Measurements from ENCODE around the gene SLC2A1. TPM values are rescaled to one million over a fixed set of nuclear protein-coding genes. Genes with fewer than 3 reads are reported as not detected.

Gene SLC2A1
- total and polyA plus RNA-seq, 2 of the 13 experiments (the other 11 are each of a cell fraction or from before 2014, with no cell fraction given): 125 to 423 TPM

- BruUV-seq (replicated peaks): no TSS peak
- Histone ChIP-seq H2AFZ (ENCODE audit: low read length) (no peak overlapping the region), H4K20me1 (ENCODE audit: insufficient read depth, low read length) (no peaks in the 10 kb centered on the region), H3K9ac (ENCODE audit: insufficient read depth, low read depth, low read length) (no peak overlapping the region), H3K4me2 (ENCODE audit: low read depth, low read length) (no peak overlapping the region), H3K27ac (ENCODE audit: extremely low read length, insufficient read depth, low read length) (no peak overlapping the region), H3K36me3 (replicated peaks in 1 of 2; ENCODE audit: control insufficient read depth in 1 of 2, insufficient read depth in 2 of 2, low read length in 2 of 2) (no peaks in the 10 kb centered on the region), H3K4me3 (replicated peaks in 1 of 3; ENCODE audit: insufficient read depth in 1 of 3, low read depth in 2 of 3, low read length in 3 of 3) (no peak overlapping the region), H3K4me1 (ENCODE audit: insufficient read depth, low read length) (no peaks in the 10 kb centered on the region), H3K79me2 (ENCODE audit: insufficient read depth, low read length) (no peaks in the 10 kb centered on the region), H3K27me3 (ENCODE audit: control insufficient read depth in 1 of 2, insufficient read depth in 2 of 2, low read length in 2 of 2) (no peaks in the 10 kb centered on the region; a peak in 1 of 5 replicates), H3K9me3 (ENCODE audit: low read length) (peaks cover 10% of the 10 kb centered on the region; the same call in 1 of the 2 replicates)
- no peak for TF ChIP-seq NFATC3 (CRISPR knock-in tag; IDR thresholded peaks at IDR 0.05)
- TF ChIP-seq TEAD2 (CRISPR knock-in tag; IDR thresholded peaks at IDR 0.05): no peak
- TF ChIP-seq ZC3H4 (CRISPR knock-in tag; IDR thresholded peaks at IDR 0.05; ENCODE audit: borderline replicate concordance): no peak
- TF ChIP-seq SNAPC4 (CRISPR knock-in tag; IDR thresholded peaks at IDR 0.05): no peak
- no peak for TF ChIP-seq ZNF580 (CRISPR knock-in tag; IDR thresholded peaks at IDR 0.05; ENCODE audit: borderline replicate concordance, low read depth)
- CTCF ChIA-PET (ENCODE audit: low intra/inter-chr PET ratio, low total read pairs): interaction anchor here (3.9 kb wide), 1 partner anchor 158 kb away, joined by 115 read pairs; no protein-coding TSS in a partner anchor
- 38% methylated on average over 3 of the region's 3 CpGs for WGBS (ENCODE audit: low lambda C conversion rate)
- ATAC-seq (no peak), FAIRE-seq (no peak), DNase-seq (ENCODE audit: low spot score) (no peak)
- in situ Hi-C loops (cut with HindIII; ENCODE audit: extremely low pct_ligation_motif_present, low pct_unique_long_range_greater_than_20kb): loop anchor here (25.0 kb wide), 1 partner anchor 497 kb away; no protein-coding TSS in a partner anchor
- intact Hi-C loops (cut with micrococcal nuclease; ENCODE audit: unreplicated experiment): no loop called here
- POLR2A ChIA-PET: interaction anchor here (1.1 kb wide), 1 partner anchor 158 kb away, joined by 3 read pairs; no protein-coding TSS in a partner anchor
Measured at GRCh38 chr1:42915456-42915855, 43.2 kb downstream of the SLC2A1 start.
